HEK293 (cell line): ENCODE results near the gene GBP7.

Experiments
- CTCF ChIA-PET: fragments of 350-600 bp; formaldehyde crosslinking; extraction: SDS; loops from one replicate; lab custom pipeline; 2021; ENCODE audit warnings: antibody characterized with exemption; lab: Yijun Ruan, JAX
- POLR2A ChIA-PET: fragments of 300-600 bp; formaldehyde crosslinking; extraction: SDS; loops from one replicate; lab custom pipeline; 2020; ENCODE audit warnings: antibody characterized with exemption, inconsistent platforms; lab: Yijun Ruan, JAX
- H3K27ac ChIP-seq: fragments of 200-500 bp; sonication (Bioruptor generic); 2 replicates; pipeline ENCODE4 v1.5.1; 2014; ENCODE audit warnings: low read depth, low read length, control low read depth, inconsistent platforms; ENCODE audit errors: extremely low read depth
- H3K36me3 ChIP-seq, 2 experiments: fragments of 200-500 bp in 1 of 2; sonication (Bioruptor generic) in 1 of 2; 1 replicate in 1 of 2; 2 replicates in 1 of 2; pipeline ENCODE4 v1.5.1; 2014 to 2017; ENCODE audit warnings: inconsistent platforms in 2 of 2, low read length in 2 of 2; ENCODE audit not compliant: control insufficient read depth in 2 of 2, insufficient read depth in 1 of 2
- H3K4me1 ChIP-seq: fragments of 200-500 bp; sonication (Bioruptor generic); 2 replicates; pipeline ENCODE4 v1.5.1; 2014; ENCODE audit warnings: mild to moderate bottlenecking, low read length, inconsistent platforms; ENCODE audit not compliant: control insufficient read depth, insufficient read depth
- H3K4me3 ChIP-seq: 2 replicates; pipeline ENCODE4 v1.5.1; 2011; ENCODE audit warnings: low read depth, mild to moderate bottlenecking, control low read depth, low read length, moderate library complexity
- H3K9me3 ChIP-seq: fragments of 200-500 bp; sonication (Bioruptor generic); 2 replicates; pipeline ENCODE4 v1.5.1; 2014; ENCODE audit warnings: low read depth, low read length, inconsistent platforms; ENCODE audit not compliant: control insufficient read depth, insufficient read depth
- HOXD13 ChIP-seq: sonication (generic); formaldehyde crosslinking; IDR thresholded peaks from 2 replicates; pipeline ENCODE4 v1.8.0; 2022; ENCODE audit warnings: missing genetic modification reagents, borderline replicate concordance
- ZNF169 ChIP-seq: fragments of 450-650 bp; formaldehyde crosslinking; IDR thresholded peaks from 2 replicates; pipeline ENCODE4 v1.5.1; 2016; ENCODE audit warnings: missing biosample characterization, missing genetic modification characterization
- ZNF426 ChIP-seq: fragments of 450-650 bp; formaldehyde crosslinking; IDR thresholded peaks from 2 replicates; pipeline ENCODE4 v1.5.1; 2017; ENCODE audit warnings: missing biosample characterization, missing genetic modification characterization, mild to moderate bottlenecking, inconsistent platforms, moderate library complexity
- TF ChIP-seq, protein P1 (sequence below): fragments of 450-650 bp; formaldehyde crosslinking; conservative IDR thresholded peaks from 2 replicates; pipeline ENCODE4 v1.5.1; 2016; ENCODE audit warnings: low read depth, missing biosample characterization, missing genetic modification characterization
- TF ChIP-seq, protein P2 (sequence below): fragments of 450-650 bp; formaldehyde crosslinking; IDR thresholded peaks from 2 replicates; pipeline ENCODE4 v1.5.1; 2016; ENCODE audit warnings: missing biosample characterization, missing genetic modification characterization
- TF ChIP-seq, protein P3 (sequence below): fragments of 450-650 bp; formaldehyde crosslinking; IDR thresholded peaks from 2 replicates; pipeline ENCODE4 v1.5.0; 2017; ENCODE audit warnings: missing biosample characterization, missing genetic modification characterization, borderline replicate concordance
- TF ChIP-seq, protein P4 (sequence below): fragments of 450-650 bp; formaldehyde crosslinking; IDR thresholded peaks from 2 replicates; pipeline ENCODE4 v1.5.1; 2016; ENCODE audit warnings: missing biosample characterization, missing genetic modification characterization, borderline replicate concordance
- TF ChIP-seq, protein P5 (sequence below): fragments of 450-650 bp; formaldehyde crosslinking; conservative IDR thresholded peaks from 2 replicates; pipeline ENCODE4 v1.5.1; 2016; ENCODE audit warnings: low read depth, missing biosample characterization, missing genetic modification characterization

Gene GBP7

DNA sequence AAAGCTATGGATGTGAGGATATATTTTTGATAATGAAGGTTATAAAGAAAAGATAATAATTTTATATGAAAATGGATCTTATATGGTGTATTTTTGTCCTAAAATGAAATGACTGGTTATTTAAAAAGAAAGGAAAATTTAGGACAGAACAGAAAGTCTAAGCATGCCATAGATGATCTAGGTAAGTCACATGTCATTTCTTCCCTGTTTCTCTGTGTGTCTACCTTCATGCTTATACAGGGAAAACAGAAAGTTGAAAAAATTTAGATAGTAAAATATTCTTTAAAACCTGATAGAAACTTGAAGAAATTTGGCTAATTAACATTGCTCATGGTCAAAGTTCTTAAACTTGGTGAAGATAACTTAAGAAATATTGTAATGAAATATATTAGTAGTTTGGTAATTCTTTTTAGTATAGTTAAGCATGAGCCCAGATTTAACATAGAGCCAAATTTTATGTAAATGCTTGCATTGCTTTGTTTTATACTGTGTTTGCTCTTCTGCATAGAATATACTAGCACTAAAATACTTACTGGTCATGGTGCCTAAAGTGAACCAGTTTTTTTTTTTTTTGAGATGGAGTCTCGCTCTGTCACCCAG is 35.3 kb upstream of the GBP7 start (continued):
- TF ChIP-seq, protein P1, sequence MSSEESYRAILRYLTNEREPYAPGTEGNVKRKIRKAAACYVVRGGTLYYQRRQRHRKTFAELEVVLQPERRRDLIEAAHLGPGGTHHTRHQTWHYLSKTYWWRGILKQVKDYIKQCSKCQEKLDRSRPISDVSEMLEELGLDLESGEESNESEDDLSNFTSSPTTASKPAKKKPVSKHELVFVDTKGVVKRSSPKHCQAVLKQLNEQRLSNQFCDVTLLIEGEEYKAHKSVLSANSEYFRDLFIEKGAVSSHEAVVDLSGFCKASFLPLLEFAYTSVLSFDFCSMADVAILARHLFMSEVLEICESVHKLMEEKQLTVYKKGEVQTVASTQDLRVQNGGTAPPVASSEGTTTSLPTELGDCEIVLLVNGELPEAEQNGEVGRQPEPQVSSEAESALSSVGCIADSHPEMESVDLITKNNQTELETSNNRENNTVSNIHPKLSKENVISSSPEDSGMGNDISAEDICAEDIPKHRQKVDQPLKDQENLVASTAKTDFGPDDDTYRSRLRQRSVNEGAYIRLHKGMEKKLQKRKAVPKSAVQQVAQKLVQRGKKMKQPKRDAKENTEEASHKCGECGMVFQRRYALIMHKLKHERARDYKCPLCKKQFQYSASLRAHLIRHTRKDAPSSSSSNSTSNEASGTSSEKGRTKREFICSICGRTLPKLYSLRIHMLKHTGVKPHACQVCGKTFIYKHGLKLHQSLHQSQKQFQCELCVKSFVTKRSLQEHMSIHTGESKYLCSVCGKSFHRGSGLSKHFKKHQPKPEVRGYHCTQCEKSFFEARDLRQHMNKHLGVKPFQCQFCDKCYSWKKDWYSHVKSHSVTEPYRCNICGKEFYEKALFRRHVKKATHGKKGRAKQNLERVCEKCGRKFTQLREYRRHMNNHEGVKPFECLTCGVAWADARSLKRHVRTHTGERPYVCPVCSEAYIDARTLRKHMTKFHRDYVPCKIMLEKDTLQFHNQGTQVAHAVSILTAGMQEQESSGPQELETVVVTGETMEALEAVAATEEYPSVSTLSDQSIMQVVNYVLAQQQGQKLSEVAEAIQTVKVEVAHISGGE (tag by site-specific recombination) = no peak

DNA sequence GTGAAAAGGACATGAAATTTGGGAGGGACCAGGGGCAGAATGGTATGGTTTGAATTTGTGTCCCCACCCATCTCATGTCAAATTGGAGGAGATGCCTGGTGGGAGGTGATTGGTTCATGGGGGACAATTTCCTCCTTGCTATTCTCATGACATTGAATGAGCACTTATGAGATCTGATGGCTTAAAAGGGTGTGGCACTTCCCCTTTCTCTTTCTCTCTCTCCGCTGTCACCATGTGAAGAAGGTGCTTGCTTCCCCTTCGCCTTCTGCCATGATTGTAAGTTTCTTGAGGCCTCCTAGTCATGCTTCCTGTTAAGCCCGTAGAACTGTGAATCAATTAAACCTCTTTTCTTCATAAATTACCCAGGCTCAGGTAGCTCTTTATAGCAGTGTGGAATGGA is 30.6 kb upstream of the GBP7 start:
- H3K36me3 ChIP-seq = no peaks in the 10 kb centered on the region

More for the DNA sequence above, 30.6 kb upstream of the GBP7 start:
- TF ChIP-seq, protein P2, sequence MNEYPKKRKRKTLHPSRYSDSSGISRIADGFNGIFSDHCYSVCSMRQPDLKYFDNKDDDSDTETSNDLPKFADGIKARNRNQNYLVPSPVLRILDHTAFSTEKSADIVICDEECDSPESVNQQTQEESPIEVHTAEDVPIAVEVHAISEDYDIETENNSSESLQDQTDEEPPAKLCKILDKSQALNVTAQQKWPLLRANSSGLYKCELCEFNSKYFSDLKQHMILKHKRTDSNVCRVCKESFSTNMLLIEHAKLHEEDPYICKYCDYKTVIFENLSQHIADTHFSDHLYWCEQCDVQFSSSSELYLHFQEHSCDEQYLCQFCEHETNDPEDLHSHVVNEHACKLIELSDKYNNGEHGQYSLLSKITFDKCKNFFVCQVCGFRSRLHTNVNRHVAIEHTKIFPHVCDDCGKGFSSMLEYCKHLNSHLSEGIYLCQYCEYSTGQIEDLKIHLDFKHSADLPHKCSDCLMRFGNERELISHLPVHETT (tag by site-specific recombination) = no peak
- TF ChIP-seq HOXD13 (no peak), ZNF426 (no peak), ZNF169 (tag by site-specific recombination) (no peak)
- TF ChIP-seq, protein P3, sequence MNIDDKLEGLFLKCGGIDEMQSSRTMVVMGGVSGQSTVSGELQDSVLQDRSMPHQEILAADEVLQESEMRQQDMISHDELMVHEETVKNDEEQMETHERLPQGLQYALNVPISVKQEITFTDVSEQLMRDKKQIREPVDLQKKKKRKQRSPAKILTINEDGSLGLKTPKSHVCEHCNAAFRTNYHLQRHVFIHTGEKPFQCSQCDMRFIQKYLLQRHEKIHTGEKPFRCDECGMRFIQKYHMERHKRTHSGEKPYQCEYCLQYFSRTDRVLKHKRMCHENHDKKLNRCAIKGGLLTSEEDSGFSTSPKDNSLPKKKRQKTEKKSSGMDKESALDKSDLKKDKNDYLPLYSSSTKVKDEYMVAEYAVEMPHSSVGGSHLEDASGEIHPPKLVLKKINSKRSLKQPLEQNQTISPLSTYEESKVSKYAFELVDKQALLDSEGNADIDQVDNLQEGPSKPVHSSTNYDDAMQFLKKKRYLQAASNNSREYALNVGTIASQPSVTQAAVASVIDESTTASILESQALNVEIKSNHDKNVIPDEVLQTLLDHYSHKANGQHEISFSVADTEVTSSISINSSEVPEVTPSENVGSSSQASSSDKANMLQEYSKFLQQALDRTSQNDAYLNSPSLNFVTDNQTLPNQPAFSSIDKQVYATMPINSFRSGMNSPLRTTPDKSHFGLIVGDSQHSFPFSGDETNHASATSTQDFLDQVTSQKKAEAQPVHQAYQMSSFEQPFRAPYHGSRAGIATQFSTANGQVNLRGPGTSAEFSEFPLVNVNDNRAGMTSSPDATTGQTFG (tag by site-specific recombination) = no peak
- TF ChIP-seq, protein P4, sequence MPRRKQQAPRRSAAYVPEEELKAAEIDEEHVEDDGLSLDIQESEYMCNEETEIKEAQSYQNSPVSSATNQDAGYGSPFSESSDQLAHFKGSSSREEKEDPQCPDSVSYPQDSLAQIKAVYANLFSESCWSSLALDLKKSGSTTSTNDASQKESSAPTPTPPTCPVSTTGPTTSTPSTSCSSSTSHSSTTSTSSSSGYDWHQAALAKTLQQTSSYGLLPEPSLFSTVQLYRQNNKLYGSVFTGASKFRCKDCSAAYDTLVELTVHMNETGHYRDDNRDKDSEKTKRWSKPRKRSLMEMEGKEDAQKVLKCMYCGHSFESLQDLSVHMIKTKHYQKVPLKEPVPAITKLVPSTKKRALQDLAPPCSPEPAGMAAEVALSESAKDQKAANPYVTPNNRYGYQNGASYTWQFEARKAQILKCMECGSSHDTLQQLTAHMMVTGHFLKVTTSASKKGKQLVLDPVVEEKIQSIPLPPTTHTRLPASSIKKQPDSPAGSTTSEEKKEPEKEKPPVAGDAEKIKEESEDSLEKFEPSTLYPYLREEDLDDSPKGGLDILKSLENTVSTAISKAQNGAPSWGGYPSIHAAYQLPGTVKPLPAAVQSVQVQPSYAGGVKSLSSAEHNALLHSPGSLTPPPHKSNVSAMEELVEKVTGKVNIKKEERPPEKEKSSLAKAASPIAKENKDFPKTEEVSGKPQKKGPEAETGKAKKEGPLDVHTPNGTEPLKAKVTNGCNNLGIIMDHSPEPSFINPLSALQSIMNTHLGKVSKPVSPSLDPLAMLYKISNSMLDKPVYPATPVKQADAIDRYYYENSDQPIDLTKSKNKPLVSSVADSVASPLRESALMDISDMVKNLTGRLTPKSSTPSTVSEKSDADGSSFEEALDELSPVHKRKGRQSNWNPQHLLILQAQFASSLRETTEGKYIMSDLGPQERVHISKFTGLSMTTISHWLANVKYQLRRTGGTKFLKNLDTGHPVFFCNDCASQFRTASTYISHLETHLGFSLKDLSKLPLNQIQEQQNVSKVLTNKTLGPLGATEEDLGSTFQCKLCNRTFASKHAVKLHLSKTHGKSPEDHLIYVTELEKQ (tag by site-specific recombination) = no peak
- TF ChIP-seq, protein P5, sequence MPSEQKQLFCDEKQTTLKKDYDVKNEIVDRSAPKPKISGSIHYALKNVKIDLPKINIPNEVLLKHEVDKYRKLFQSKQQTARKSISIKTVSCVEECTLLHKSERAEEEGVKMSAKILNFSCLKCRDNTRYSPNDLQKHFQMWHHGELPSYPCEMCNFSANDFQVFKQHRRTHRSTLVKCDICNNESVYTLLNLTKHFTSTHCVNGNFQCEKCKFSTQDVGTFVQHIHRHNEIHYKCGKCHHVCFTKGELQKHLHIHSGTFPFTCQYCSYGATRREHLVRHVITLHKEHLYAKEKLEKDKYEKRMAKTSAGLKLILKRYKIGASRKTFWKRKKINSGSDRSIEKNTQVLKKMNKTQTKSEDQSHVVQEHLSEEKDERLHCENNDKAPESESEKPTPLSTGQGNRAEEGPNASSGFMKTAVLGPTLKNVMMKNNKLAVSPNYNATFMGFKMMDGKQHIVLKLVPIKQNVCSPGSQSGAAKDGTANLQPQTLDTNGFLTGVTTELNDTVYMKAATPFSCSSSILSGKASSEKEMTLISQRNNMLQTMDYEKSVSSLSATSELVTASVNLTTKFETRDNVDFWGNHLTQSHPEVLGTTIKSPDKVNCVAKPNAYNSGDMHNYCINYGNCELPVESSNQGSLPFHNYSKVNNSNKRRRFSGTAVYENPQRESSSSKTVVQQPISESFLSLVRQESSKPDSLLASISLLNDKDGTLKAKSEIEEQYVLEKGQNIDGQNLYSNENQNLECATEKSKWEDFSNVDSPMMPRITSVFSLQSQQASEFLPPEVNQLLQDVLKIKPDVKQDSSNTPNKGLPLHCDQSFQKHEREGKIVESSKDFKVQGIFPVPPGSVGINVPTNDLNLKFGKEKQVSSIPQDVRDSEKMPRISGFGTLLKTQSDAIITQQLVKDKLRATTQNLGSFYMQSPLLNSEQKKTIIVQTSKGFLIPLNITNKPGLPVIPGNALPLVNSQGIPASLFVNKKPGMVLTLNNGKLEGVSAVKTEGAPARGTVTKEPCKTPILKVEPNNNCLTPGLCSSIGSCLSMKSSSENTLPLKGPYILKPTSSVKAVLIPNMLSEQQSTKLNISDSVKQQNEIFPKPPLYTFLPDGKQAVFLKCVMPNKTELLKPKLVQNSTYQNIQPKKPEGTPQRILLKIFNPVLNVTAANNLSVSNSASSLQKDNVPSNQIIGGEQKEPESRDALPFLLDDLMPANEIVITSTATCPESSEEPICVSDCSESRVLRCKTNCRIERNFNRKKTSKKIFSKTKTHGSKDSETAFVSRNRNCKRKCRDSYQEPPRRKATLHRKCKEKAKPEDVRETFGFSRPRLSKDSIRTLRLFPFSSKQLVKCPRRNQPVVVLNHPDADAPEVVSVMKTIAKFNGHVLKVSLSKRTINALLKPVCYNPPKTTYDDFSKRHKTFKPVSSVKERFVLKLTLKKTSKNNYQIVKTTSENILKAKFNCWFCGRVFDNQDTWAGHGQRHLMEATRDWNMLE (tag by site-specific recombination) = no peak
- no peaks in the 10 kb centered on the region for H3K4me1 ChIP-seq
- POLR2A ChIA-PET = no interaction called here
- no peak overlapping the region for H3K27ac ChIP-seq
- H3K9me3 ChIP-seq = no peaks in the 10 kb centered on the region; the same call in 1 of the 2 replicates
- CTCF ChIA-PET = no interaction called here
- no peak overlapping the region for H3K4me3 ChIP-seq
